ENCODE results near the gene TCF3.
"Not testable (repeated sequence)": the region's sequence is repeated elsewhere in the genome, so short reads cannot be mapped to it uniquely, and the experiment has no call there.

Gene TCF3

GRCh38 chr19:1691589-1692290 lies 39.3 kb upstream of the TCF3 start:
- DNase-seq (ENCODE audit: low spot score) = no peak
- no peak for TF ChIP-seq CTCF (IDR thresholded peaks at IDR 0.05; ENCODE audit: extremely low read depth, insufficient read depth, missing control alignments)
- in situ Hi-C loops (cut with MboI; ENCODE audit: low pct_unique_long_range_greater_than_20kb, low sequenced_read_pairs, unreplicated experiment) = no loop called here

GRCh38 chr19:1690699-1691307 lies 38.4 kb upstream of the TCF3 start:
- TF ChIP-seq CTCF (IDR thresholded peaks at IDR 0.05; ENCODE audit: extremely low read depth, insufficient read depth, missing control alignments) = no peak
- in situ Hi-C loops (cut with MboI; ENCODE audit: low pct_unique_long_range_greater_than_20kb, low sequenced_read_pairs, unreplicated experiment) = no loop called here
- DNase-seq (ENCODE audit: low spot score) = peak; percentile 85

GRCh38 chr19:1685785-1686184 lies 33.4 kb upstream of the TCF3 start:
- in situ Hi-C loops (cut with MboI; ENCODE audit: low pct_unique_long_range_greater_than_20kb, low sequenced_read_pairs, unreplicated experiment); DNase-seq (ENCODE audit: low spot score): not testable (repeated sequence)

GRCh38 chr19:1685046-1685445 lies 32.6 kb upstream of the TCF3 start:
- DNase-seq (ENCODE audit: low spot score) = no peak
- in situ Hi-C loops (cut with MboI; ENCODE audit: low pct_unique_long_range_greater_than_20kb, low sequenced_read_pairs, unreplicated experiment) = no loop called here
- no peak for TF ChIP-seq CTCF (IDR thresholded peaks at IDR 0.05; ENCODE audit: extremely low read depth, insufficient read depth, missing control alignments)

- DNase-seq (ENCODE audit: low spot score) = no peak
- in situ Hi-C loops (cut with MboI; ENCODE audit: low pct_unique_long_range_greater_than_20kb, low sequenced_read_pairs, unreplicated experiment) = no loop called here
- TF ChIP-seq CTCF (IDR thresholded peaks at IDR 0.05; ENCODE audit: extremely low read depth, insufficient read depth, missing control alignments) = no peak
Observed at GRCh38 chr19:1684573-1684912, 32.1 kb upstream of the TCF3 start.

- no peak for DNase-seq (ENCODE audit: low spot score)
Observed at GRCh38 chr19:1683869-1684572, 31.6 kb upstream of the TCF3 start.

More at GRCh38 chr19:1683869-1684572, 31.6 kb upstream of the TCF3 start:
- in situ Hi-C loops (cut with MboI; ENCODE audit: low pct_unique_long_range_greater_than_20kb, low sequenced_read_pairs, unreplicated experiment) = no loop called here
- TF ChIP-seq CTCF (IDR thresholded peaks at IDR 0.05; ENCODE audit: extremely low read depth, insufficient read depth, missing control alignments) = no peak
